ENCODE data around the gene TAB2. TPM values are rescaled to one million over a fixed set of nuclear protein-coding genes. Genes with fewer than 3 reads are reported as not detected.

The TAB2 gene
- total and polyA plus RNA-seq, 8 donors = 49.3 to 103 (median 86.5) TPM

- no peak for DNase-seq
- H3K4me3 ChIP-seq = no peak overlapping the region
- H3K36me3 ChIP-seq = no peaks in the 10 kb centered on the region
- H3K27ac ChIP-seq = no peak overlapping the region
- no peaks in the 10 kb centered on the region for H3K9me3 ChIP-seq
- intact Hi-C loops (cut with DNase I) = no loop called here
- H3K27me3 ChIP-seq = no peaks in the 10 kb centered on the region
- no peak for ATAC-seq
- TF ChIP-seq, protein P1, sequence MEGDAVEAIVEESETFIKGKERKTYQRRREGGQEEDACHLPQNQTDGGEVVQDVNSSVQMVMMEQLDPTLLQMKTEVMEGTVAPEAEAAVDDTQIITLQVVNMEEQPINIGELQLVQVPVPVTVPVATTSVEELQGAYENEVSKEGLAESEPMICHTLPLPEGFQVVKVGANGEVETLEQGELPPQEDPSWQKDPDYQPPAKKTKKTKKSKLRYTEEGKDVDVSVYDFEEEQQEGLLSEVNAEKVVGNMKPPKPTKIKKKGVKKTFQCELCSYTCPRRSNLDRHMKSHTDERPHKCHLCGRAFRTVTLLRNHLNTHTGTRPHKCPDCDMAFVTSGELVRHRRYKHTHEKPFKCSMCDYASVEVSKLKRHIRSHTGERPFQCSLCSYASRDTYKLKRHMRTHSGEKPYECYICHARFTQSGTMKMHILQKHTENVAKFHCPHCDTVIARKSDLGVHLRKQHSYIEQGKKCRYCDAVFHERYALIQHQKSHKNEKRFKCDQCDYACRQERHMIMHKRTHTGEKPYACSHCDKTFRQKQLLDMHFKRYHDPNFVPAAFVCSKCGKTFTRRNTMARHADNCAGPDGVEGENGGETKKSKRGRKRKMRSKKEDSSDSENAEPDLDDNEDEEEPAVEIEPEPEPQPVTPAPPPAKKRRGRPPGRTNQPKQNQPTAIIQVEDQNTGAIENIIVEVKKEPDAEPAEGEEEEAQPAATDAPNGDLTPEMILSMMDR (IDR thresholded peaks at IDR 0.05) = no peak
- H3K4me1 ChIP-seq = no peaks in the 10 kb centered on the region
Measured at GRCh38 chr6:149293244-149293643, 24.3 kb upstream of the TAB2 start.

- no peak for DNase-seq
- TF ChIP-seq, protein P1 (IDR thresholded peaks at IDR 0.05) = no peak
- H3K4me3 ChIP-seq = no peak overlapping the region
- no peaks in the 10 kb centered on the region for H3K27me3 ChIP-seq
- no peaks in the 10 kb centered on the region for H3K9me3 ChIP-seq
- intact Hi-C loops (cut with DNase I) = no loop called here
- H3K4me1 ChIP-seq = no peaks in the 10 kb centered on the region
- no peaks in the 10 kb centered on the region for H3K36me3 ChIP-seq
- no peak for ATAC-seq
- H3K27ac ChIP-seq = no peak overlapping the region
Measured at GRCh38 chr6:149300563-149300962, 16.9 kb upstream of the TAB2 start.

DNA sequence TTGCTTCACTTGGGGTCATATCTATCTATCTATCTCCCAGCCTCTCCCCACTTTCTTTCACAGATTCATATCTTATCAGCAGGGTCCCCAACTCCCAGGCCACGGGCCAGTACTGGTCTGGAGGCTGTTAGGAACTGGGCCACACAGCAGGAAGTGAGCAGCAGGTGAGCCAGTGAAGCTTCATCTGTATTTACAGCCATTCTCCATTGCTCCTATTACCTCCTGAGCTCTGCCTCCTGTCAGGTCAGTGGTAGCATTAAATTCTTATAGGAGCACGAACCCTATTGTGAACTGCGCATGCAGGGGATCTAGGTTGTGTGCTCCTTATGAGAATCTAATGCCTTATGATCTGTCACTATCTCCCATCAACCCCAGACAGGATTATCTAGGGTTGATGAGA is 14.8 kb upstream of the TAB2 start:
- no peaks in the 10 kb centered on the region for H3K9me3 ChIP-seq
- H3K4me3 ChIP-seq = no peak overlapping the region
- no peaks in the 10 kb centered on the region for H3K4me1 ChIP-seq
- no peaks in the 10 kb centered on the region for H3K36me3 ChIP-seq
- TF ChIP-seq, protein P1 (IDR thresholded peaks at IDR 0.05) = no peak
- DNase-seq (no peak), ATAC-seq (no peak)
- H3K27me3 ChIP-seq = no peaks in the 10 kb centered on the region
- no peak overlapping the region for H3K27ac ChIP-seq
- intact Hi-C loops (cut with DNase I) = no loop called here

- ATAC-seq (no peak), DNase-seq (no peak)
- Histone ChIP-seq H3K9me3 (no peaks in the 10 kb centered on the region), H3K36me3 (no peaks in the 10 kb centered on the region), H3K4me3 (no peak overlapping the region), H3K27me3 (no peaks in the 10 kb centered on the region), H3K4me1 (no peaks in the 10 kb centered on the region), H3K27ac (no peak overlapping the region)
- intact Hi-C loops (cut with DNase I) = no loop called here
- TF ChIP-seq, protein P1 (IDR thresholded peaks at IDR 0.05) = no peak
Measured at GRCh38 chr6:149303468-149303867, 14.0 kb upstream of the TAB2 start.

DNA sequence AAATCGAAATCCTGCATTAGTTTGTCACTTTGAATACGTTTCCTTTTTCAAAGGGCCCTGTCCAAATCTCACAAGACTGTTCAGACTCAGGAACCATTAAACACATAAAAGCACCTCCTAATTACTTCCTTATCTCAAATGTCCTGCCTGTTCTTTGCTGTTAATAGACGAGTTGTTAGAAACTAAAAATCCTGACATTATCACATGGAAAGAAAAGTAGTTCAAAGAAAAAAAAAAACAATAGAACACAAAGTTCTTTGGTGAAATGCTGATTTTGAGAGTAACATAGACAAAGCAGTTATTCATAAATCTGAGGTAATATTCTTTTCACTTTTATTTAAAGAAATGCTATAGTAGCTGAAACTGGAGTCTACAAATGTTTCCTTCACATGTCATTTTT is 12.1 kb upstream of the TAB2 start:
- intact Hi-C loops (cut with DNase I) = no loop called here
- Histone ChIP-seq H3K4me3 (no peak overlapping the region), H3K27me3 (no peaks in the 10 kb centered on the region), H3K36me3 (no peaks in the 10 kb centered on the region), H3K27ac (no peak overlapping the region), H3K9me3 (no peaks in the 10 kb centered on the region), H3K4me1 (no peaks in the 10 kb centered on the region)
- DNase-seq (no peak), ATAC-seq (no peak)
- TF ChIP-seq, protein P1 (IDR thresholded peaks at IDR 0.05) = no peak

Measured in left lung (tissue), 10 donors.